C4-2B (cell line): Measurements from ENCODE around the gene ITGAD.

Experiments
- H3K27ac ChIP-seq: fragments of 450-650 bp; 2 replicates; pipeline ENCODE4 v1.5.1; 2017
- ZFX ChIP-seq: fragments of 450-650 bp; IDR thresholded peaks from 2 replicates; pipeline ENCODE4 v1.6.1; 2017
- TF ChIP-seq, protein P1 (sequence below): fragments of 450-650 bp; conservative IDR thresholded peaks from 2 replicates; pipeline ENCODE4 v1.5.1; 2017; ENCODE audit warnings: mild to moderate bottlenecking

Gene ITGAD

DNA sequence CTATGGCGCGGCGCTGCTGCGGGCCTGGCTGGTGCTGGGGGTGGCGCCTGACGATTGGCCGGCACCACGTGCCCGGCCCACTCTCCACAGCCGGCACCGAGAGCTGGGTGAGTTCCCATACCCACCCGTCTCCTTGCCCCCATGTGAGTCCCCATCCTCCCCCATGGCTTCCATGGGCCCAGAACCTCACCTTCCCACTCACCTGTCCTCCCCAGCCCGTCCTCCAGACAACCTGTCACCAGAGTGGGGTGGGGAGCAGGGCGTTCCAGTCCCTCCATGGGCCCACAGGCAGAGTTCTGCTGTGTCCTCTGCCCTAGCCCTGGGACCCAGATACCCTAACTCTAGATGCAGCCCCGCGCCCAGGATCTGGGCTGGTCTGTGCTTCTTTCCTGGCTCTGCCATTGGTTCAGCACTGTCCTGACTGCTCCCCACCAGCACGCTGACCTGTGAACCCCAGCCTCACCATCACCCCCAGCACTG is 71.7 kb downstream of the ITGAD start:
- TF ChIP-seq, protein P1, sequence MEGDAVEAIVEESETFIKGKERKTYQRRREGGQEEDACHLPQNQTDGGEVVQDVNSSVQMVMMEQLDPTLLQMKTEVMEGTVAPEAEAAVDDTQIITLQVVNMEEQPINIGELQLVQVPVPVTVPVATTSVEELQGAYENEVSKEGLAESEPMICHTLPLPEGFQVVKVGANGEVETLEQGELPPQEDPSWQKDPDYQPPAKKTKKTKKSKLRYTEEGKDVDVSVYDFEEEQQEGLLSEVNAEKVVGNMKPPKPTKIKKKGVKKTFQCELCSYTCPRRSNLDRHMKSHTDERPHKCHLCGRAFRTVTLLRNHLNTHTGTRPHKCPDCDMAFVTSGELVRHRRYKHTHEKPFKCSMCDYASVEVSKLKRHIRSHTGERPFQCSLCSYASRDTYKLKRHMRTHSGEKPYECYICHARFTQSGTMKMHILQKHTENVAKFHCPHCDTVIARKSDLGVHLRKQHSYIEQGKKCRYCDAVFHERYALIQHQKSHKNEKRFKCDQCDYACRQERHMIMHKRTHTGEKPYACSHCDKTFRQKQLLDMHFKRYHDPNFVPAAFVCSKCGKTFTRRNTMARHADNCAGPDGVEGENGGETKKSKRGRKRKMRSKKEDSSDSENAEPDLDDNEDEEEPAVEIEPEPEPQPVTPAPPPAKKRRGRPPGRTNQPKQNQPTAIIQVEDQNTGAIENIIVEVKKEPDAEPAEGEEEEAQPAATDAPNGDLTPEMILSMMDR: no peak
- no peak for TF ChIP-seq ZFX
- H3K27ac ChIP-seq: no peak overlapping the region

DNA sequence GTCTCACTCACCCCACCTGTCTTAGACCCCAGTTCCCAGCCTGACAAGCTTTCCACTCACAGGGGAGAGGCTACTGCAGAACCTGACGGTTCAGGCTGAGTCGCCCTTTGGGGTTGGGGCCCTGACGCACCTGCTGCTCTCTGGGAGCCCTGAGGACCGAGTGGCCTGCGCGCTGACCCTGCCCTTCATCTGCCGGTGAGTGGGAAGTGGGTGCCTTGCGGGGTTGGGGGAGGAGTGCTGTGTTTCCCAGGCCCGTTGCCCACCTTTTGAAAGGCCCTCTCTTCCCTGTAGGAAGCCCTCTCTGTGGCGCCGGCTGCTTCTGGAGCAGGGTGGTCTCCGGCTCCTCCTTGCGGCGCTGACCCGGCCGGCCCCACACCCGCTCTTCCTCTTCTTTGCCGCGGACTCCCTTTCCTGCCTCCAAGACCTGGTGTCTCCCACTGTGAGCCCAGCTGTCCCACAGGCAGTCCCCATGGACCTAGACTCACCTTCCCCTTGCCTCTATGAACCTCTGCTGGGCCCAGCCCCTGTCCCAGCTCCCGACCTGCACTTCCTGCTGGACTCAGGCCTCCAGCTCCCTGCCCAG is 72.7 kb downstream of the ITGAD start:
- no peak for TF ChIP-seq ZFX
- TF ChIP-seq, protein P1: no peak
- H3K27ac ChIP-seq: no peak overlapping the region

- TF ChIP-seq, protein P1: no peak
- no peak for TF ChIP-seq ZFX
- H3K27ac ChIP-seq: no peak overlapping the region
Measured at GRCh38 chr16:31466381-31466841, 73.3 kb downstream of the ITGAD start.

- TF ChIP-seq, protein P1: no peak
- TF ChIP-seq ZFX: no peak
- H3K27ac ChIP-seq: no peak overlapping the region
Measured at GRCh38 chr16:31467151-31467773, 74.1 kb downstream of the ITGAD start.

DNA sequence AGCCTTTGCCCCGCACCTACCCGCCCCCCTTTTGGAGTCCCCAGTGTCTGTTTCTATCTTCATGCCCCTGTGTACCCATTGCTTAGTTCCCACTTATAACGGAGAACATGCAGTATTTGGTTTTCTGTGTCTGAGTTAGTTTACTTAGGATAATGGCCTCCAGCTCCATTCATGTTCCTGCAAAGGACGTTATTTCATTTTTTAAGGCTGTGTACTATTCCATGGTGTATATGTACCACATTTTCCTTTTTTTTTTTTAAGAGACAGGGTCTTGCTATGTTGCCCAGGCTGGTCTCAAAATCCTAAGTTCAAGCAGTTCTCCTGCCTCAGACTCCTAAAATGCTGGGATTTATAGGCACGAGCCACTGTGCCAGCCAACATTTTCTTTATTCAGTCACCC is 74.7 kb downstream of the ITGAD start:
- TF ChIP-seq, protein P1: no peak
- TF ChIP-seq ZFX: no peak
- H3K27ac ChIP-seq: no peak overlapping the region

- no peak overlapping the region for H3K27ac ChIP-seq
- TF ChIP-seq, protein P1: no peak
- TF ChIP-seq ZFX: no peak
Measured at GRCh38 chr16:31470615-31471014, 77.5 kb downstream of the ITGAD start.

GRCh38 chr16:31471241-31471874 is 78.2 kb downstream of the ITGAD start:
- TF ChIP-seq, protein P1: no peak
- TF ChIP-seq ZFX: no peak
- H3K27ac ChIP-seq: no peak overlapping the region
